Stromal cell of bone marrow (primary cell): ENCODE measurements around the gene CDKN2D.

ENCODE experiments used
- DNase-seq: peaks from one replicate; pipeline ENCODE4 v3.0.0-alpha.2; 2012; ENCODE audit warnings: low read depth

Gene CDKN2D

DNA sequence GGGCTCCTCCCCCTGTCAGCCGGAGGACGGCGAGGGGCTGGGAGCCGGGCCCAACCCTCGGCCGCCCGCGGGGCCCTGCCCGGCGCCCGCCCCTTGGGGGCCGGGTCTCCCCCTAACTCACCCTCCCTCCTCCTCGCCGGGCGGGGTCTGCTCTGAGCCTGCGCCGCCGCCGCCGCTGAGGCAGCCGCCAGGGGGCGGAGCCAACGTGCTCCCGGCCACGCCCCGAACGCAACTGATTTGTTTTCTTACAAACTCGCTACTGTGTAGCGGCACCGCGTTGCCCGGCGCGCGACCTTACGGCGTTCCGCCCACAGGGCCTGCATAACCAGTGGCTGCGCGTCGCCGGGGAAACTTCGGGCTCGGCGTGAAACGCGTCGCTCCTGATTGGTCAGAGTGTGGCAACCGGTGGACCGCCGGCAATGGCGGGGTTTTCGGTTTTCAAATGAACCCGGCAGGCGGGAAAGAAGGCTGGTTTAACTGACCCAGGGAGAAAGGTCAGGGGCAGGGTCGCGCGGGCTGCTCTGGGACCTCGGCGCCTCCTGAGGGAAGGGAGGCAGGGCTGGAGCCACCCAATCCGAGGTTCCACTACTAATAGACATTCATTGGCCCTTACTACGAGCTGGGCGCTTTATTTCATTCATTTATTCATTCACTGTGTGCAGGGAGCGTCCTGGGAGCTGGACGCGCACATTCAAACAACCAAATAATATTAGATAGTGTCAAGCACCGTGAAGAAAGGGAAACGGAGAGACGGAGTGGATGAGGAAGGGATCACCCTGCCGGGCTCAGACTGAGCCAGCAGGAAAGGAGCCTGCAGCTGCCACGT lies at the start of gene CDKN2D:
CDKN2D (minus strand) TSS at position 154 of the 826 bp plus-strand sequence. CDS start 326 bp downstream, outside the sequence.
- DNase-seq, result peak; percentile 99

DNA sequence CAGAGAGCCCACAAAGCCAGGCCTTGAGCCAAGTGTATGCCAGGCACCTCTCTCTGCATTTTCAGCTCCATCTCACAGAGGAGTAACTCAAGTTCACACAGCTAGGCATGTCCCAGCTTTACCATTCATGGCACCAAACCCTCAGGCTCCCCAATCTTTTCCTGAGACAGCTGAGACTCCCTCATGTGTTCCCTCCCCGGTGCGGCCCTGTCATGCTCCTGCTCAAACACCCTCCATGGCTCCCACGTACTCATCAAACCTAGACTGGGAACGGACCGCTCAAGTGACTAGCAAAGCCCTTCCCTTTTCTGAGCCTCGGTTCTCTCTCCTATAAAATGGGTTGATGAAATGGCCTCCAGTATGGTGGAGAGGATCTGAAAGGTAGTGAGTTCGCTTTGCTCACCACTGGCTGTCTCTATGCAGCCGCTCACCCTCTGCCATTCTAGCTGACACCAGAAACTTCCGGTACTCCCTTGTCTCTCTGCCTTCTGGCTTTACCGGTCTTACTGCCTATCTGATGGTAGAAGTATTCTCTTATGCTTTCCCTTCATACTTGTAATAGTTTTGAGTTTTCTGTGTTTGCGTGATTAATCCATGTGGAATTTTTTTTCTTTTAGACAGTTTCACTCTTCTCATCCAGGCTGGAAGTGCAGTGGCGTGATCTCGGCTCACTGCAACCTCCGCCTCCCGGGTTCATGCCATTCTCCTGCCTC lies 48.8 kb upstream of the CDKN2D start:
- DNase-seq, result peak; percentile 33

- no peak for DNase-seq
Measured at GRCh38 chr19:10615429-10616023, 46.7 kb upstream of the CDKN2D start.

DNA sequence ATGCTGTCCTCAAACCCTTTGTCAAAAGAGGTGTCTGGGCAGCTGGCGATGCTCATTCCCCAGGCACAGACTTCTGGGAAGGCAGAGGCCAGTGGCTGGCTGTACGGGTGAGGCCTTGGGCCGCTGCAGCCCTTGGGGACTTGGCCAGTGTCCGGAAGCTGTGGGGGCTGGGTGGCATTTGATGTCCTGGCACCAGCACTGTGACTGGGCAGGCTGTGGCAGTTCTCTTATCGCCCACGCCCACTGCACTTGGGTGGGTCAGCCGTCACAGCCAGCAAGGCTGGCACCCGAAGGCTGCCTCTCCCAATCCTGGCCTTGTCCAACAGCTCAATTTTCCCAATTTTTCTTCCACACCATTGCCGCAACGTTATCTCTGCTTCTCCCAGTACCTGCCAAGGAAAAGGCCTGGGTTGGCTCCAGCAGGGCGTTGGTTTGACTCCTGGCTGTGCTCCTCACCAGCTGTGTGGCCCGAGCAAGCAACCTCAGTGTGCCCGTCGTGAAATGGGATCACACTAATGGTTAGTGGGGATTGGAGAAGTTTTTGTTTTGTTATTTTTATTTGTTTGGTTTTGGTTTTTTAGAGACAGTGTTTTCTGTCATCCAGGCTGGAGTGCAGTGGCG lies 43.8 kb upstream of the CDKN2D start:
- DNase-seq, result no peak

DNA sequence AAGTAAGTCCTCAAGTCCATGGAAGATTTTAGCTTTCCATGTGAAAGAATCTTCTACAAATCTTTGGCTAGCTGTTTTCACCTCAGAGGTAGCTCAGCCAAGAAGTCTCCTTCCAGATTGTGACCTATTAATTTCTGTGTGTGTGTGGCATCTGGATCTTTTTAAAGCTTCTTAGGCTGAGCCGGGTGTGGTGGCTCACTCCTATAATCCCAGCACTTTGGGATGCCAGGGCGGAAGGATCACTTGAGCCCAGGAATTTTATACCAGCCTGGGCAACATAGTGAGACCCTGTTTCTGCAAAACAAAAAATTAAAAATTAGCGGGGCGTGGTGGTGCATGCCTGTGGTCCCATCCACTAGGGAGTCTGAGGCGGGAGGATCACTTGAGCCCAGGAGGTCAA lies 43.1 kb upstream of the CDKN2D start:
- DNase-seq, result no peak

GRCh38 chr19:10604460-10604980 lies 35.7 kb upstream of the CDKN2D start:
- no peak for DNase-seq

DNA sequence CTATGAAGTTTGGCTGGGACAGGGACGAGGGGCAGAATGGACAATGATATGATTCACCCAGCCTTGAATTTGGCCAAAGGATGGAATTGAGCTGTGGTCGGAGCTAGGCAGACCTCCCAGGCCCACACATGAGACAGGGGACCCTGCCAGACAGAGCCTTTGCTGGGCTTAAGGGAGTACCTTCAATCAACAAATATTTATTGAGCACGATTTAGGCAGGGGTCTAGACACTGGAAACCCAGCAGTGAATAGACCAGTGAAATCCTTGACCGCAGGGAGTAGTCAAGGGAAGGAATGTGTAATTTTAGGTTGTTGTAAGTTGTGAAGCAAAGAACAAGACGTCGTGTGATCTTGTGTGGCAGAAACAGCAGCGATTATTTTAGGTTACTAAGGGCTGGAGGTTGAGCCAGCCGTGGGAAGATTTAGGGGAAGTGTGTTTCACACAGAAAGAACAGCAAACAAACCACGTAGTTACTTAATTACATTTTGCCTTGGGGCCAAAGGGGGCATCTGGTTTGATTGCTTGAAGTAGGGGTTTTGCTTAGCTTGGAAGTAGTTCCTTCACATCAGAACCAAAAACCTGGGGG lies 35.2 kb upstream of the CDKN2D start:
- DNase-seq, result no peak

- no peak for DNase-seq
Measured at GRCh38 chr19:10603084-10603872, 34.5 kb upstream of the CDKN2D start.

DNA sequence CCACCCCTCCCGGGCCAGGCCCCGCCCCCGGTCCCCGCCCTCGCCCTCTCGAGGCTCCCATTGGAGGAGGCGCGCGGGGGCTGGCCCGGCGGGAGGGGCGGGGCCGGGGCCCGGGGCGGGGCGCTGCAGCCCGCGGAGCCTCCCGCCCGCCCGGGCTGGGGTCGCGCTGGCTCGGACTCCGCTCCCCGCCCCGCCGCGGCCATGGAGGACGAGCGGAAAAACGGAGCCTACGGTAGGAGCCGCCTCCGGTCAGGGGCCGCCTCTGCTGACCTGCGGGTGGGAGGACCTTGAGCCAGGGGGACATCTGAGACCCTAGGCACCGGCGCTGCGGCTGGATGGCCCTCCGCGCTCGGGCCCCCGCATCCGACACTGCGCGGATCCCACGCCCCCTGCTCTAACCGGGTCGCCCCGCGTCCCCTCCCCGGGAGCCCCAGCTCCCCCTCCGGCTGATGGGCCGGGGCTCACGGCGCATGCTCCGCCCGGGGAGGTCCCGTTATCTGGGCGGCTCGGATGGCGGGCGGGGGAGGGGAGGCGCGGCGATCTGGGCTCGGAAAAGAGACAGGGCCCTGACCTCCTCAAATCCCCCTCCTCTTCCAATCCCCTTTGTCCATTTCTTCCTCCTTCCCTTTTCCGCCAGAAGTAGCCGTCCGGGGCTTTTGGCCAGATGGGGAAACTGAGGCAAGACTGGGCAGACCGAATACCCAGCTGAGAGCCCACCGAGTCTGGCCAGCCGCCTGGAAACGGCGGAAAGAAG lies 33.7 kb upstream of the CDKN2D start:
- peak; percentile 63 for DNase-seq

- no peak for DNase-seq
Measured at GRCh38 chr19:10601999-10602329, 33.2 kb upstream of the CDKN2D start.

- no peak for DNase-seq
Measured at GRCh38 chr19:10600149-10600548, 31.4 kb upstream of the CDKN2D start.

DNA sequence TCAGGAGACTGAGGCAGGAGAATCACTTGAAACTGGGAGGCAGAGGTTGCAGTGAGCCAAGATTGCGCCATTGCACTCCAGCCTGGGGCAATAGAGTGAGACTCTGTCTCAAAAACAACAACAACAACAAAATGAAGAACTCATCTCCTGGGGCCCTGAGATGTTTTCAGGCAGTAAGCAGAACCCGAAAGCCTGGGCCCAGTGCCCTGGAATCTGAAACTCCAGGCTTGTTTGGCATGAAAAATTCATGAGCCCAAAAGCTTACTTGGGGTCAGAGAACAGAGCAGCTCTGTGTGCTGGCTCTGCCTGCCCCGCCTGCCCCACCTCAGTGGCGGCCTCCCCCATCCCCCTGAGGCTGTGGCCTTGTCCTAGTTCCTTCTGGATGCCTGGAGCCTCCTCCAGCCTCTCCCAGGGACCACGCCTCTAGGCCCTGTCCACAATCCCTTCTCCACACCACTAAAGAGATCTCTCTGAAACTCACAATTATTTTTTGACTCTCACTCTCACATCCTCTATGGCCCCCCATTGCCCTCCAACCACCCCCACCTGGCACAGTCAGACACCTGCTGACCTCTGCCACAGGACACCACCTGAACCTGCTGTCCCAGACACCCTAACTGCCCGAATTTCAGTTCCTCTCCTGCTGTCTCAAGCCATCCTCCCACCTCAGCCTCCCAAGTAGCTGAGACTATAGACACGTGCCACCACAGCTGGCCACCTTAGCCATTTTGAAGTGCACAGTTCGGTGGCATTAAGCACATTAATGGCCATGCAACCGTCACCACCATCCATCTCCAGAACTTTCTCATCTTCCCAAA lies 25.2 kb upstream of the CDKN2D start:
- no peak for DNase-seq

DNA sequence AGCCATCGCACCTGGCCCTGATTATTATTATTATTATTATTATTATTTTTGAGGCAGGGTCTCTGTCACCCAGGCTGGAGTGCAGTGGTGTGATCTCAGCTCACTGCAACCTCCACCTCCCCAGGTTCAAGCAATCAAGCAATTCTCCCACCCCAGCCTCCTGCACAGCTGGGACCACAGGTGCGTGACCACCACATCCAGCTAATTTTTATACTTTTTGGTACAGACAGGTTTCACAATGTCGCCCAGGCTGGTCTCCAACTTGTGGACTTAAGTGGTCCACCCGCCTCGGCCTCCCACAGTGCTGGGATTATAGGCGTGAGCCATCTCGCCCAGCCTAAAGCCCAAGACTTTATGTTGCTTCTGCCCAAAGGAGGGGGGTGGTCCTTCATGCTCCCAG lies 24.4 kb upstream of the CDKN2D start:
- DNase-seq, result no peak

DNA sequence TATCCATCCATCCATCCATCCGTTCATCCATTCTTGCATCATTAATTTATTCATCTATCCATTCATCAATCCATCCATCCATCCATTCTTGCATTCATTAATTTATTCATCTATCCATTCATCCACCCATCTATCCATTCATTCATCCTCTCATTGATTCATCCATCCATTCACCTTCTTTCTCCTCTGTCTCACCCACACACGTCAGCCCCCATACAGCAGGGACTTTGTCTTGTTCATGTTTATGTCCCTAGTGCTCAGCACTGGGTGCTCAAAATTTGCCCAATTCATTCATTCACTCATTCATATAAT lies 19.0 kb upstream of the CDKN2D start:
- DNase-seq, result no peak

- no peak for DNase-seq
Measured at GRCh38 chr19:10587022-10587838, 18.5 kb upstream of the CDKN2D start, which contains the start of gene AP1M2. Gene AP1M2 (minus strand): TSS chr19:10587312. CDS start chr19:10587231, 81 bp downstream.

- no peak for DNase-seq
Measured at GRCh38 chr19:10586396-10586795, 17.6 kb upstream of the CDKN2D start.

DNA sequence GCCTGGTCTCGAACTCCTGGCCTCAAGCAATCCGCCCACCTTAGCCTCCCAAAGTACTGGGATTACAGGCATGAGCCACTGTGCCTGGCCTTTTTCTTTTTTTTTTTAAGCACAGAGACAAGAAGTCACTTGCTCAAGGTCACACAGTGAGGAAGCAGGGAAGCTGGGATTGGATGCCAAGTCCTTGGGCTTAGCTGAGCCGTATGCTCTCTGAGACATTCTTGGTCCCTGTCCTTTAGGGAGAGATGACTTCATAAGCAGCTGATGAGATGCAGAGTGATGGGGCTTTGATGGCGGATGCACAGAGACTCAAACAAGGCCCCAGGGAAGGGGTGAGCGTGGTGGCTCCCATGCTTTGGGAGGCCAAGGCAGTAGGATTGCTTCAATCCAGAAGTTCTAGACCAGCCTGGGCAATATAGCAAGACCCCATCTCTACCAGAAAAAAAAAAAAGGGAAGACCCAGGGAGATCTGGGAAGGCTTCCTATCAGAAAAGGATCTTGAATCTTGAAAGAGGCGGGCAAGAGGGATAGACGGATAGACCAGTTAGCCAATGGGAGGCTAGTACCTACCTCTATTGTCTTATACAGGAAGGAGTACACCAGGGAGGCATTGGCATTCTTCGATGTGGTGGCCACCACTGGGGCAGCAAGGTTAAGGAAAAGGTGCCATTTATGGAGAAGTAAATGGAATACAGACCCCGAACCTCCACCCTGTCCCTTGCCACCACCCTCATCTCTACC lies 14.4 kb upstream of the CDKN2D start:
- DNase-seq, result no peak

- no peak for DNase-seq
Measured at GRCh38 chr19:10582091-10582490, 13.3 kb upstream of the CDKN2D start.
